ENCODE measurements around the gene LIN37.
"Not testable (repeated sequence)": the region's sequence is repeated elsewhere in the genome, so short reads cannot be mapped to it uniquely, and the experiment has no call there.

The LIN37 gene

DNA sequence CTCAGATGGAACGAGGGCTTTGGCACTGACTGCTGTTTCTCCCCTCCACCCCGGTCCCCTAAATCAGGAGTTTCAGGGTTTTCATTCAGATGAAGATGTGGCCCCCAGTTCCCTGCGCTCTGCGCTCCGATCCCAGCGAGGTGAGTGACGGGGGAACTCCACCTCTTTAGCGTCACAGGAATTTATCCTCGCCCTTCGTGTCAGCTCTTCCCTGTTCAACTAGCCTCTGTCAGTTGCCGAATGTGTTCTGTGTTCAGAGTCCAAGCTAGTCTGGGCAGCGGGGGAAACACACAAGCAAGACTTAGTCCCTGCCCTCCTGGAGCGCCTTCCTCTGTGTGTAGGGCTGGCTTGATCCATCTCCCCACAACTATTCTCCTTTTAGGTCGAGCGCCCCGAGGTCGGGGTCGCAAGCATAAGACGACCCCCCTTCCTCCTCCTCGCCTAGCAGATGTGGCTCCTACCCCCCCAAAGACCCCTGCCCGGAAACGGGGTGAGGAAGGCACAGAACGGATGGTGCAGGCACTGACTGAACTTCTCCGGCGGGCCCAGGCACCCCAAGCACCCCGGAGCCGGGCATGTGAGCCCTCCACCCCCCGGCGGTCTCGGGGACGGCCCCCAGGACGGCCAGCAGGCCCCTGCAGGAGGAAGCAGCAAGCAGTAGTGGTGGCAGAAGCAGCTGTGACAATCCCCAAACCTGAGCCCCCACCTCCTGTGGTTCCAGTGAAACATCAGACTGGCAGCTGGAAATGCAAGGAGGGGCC is 28.8 kb upstream of the LIN37 start:
- no peak for DNase-seq

DNA sequence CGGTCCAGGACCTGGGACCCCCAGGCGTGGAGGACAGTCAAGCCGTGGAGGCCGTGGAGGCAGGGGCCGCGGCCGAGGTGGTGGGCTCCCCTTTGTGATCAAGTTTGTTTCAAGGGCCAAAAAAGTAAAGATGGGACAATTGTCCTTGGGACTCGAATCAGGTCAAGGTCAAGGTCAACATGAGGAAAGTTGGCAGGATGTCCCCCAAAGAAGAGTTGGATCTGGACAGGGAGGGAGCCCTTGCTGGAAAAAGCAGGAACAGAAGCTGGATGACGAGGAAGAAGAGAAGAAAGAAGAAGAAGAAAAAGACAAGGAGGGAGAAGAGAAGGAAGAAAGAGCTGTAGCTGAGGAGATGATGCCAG is 28.2 kb upstream of the LIN37 start:
- no peak for DNase-seq

DNA sequence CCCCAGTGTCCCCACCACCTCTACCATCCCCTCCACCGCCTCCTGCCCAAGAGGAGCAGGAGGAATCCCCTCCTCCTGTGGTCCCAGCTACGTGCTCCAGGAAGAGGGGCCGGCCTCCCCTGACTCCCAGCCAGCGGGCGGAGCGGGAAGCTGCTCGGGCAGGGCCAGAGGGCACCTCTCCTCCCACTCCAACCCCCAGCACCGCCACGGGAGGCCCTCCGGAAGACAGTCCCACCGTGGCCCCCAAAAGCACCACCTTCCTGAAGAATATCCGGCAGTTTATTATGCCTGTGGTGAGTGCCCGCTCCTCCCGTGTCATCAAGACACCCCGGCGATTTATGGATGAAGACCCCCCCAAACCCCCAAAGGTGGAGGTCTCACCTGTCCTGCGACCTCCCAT is 27.7 kb upstream of the LIN37 start:
- DNase-seq: no peak

DNA sequence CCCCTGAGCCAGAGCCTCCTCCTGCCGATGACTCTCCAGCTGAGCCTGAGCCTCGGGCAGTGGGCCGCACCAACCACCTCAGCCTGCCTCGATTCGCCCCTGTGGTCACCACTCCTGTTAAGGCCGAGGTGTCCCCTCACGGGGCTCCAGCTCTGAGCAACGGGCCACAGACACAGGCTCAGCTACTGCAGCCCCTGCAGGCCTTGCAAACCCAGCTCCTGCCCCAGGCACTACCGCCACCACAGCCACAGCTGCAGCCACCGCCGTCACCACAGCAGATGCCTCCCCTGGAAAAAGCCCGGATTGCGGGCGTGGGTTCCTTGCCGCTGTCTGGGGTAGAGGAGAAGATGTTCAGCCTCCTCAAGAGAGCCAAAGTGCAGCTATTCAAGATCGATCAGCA is 27.0 kb upstream of the LIN37 start:
- no peak for DNase-seq

DNA sequence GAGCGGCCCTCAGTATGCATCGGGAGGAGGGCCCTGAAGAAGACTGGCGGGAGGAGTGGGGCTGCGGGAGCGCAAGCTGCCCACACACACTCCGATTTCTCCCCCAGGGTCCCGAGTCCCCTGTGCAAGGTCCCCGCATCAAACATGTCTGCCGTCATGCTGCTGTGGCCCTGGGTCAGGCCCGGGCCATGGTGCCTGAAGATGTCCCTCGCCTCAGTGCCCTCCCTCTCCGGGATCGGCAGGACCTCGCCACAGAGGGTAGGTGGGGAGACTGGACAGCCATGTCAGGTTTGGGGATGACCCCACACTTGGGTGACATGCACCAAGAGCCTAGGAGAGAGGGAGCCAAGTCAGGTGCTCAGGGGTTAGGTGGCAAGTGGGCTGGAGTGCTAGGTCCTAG is 25.9 kb upstream of the LIN37 start:
- no peak for DNase-seq

DNA sequence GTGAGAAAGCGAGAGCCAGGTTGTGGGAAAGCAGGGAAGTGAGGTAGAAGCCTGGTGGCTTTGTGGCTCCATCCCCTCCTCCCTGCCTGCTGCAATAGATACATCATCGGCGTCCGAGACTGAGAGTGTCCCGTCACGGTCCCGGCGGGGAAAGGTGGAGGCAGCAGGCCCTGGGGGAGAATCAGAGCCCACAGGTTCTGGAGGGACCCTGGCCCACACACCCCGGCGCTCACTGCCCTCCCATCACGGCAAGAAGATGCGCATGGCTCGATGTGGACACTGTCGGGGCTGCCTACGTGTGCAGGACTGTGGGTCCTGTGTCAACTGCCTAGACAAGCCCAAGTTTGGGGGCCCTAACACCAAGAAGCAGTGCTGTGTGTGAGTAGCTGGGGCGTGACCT is 25.5 kb upstream of the LIN37 start:
- DNase-seq: no peak

DNA sequence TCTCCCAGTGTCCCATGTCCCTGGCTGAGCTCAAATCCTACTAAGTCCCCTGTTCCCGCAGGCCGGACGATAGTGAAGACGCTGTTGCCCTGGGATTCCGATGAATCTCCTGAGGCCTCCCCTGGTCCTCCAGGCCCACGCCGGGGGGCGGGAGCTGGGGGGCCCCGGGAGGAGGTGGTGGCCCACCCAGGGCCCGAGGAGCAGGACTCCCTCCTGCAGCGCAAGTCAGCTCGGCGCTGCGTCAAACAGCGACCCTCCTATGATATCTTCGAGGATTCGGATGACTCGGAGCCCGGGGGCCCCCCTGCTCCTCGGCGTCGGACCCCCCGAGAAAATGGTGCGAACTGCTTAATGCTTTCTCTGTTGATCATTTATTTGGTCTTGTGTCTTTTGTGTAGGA is 24.7 kb upstream of the LIN37 start:
- no peak for DNase-seq

DNA sequence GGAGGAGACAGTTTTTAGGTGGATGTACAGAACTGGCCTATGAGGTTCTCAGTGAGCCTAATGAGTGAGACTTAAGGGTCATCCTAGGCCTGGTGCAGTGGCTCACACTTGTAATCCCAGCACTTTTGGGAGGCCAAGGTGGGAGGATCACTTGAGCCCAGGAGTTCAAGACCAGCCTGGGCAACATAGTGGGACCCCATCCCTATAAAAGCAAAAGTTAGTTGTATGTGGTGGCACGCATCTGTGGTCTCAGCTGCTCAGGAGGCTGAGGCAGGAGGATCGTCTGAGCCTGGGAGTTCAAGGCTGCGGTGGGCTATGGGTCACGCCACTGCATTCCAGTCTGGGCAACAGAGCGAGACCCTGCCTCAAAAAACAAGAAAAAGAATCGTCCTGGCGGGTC is 24.2 kb upstream of the LIN37 start:
- not testable (repeated sequence) for DNase-seq

DNA sequence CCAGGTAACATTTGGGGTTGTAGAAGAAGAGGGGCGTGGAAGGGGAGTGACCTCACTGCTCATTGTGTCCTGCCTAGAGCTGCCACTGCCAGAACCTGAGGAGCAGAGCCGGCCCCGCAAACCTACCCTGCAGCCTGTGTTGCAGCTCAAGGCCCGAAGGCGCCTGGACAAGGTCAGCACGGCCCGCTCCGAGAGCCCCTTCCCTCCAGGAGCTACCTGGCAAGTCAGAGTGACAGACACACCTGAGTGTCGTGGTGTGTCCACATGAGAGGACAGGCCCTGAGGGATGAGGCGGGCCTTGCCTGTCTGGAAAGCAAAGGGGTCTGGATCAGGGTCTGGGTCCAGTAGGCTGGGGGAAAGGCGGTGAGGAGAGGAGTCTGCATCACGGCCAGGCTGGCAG is 23.8 kb upstream of the LIN37 start:
- DNase-seq: no peak

DNA sequence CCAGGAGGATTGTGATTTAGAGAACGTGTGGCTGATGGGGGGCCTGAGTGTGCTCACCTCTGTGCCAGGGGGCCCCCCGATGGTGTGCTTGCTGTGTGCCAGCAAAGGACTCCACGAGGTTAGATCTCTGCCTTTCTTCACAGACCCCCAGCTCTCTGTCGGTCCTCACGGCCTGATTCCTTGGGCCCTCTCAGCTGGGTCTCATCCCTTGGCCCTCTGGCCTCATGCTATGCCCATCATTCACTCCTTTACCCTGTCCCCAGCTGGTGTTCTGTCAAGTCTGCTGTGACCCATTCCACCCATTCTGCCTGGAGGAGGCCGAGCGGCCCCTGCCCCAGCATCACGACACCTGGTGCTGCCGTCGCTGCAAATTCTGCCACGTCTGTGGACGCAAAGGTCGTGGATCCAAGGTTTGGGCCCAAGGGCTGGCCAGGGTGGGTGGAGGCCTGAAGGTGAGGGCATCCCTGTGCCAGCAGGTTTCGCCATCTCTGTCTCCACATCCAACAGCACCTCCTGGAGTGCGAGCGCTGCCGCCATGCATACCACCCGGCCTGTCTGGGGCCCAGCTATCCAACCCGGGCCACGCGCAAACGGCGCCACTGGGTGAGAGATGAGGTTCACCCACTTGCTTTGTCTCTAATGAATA is 23.0 kb upstream of the LIN37 start:
- no peak for DNase-seq

DNA sequence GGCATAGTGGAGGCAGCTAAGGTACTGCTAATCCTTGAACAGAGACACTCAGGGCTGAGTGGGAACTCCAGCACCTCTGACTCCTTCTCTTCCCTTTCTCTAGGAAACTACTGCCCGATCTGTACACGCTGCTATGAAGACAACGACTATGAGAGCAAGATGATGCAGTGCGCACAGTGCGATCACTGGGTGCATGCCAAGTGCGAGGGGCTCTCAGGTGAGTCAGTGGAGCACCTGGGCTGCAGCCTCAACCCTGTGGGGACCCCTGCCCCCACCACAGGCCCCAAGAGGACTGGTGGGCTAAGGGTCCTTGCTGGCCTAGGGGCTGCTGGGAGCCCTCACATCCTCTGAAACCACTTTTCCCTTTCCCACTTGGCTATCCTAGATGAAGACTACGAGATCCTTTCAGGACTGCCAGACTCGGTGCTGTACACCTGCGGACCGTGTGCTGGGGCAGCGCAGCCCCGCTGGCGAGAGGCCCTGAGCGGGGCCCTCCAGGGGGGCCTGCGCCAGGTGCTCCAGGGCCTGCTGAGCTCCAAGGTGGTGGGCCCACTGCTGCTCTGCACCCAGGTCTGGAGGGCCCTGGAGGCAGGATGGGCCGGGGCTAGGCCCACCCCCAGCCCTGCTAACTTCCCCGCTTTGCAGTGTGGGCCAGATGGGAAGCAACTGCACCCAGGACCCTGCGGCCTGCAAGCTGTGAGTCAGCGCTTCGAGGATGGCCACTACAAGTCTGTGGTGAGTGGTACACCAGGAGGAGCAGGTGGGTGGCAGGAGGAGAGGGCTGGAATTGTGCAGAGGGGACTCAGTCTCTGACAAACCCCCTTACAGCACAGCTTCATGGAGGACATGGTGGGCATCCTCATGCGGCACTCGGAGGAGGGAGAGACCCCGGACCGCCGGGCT is 21.1 kb upstream of the LIN37 start:
- DNase-seq: no peak

DNA sequence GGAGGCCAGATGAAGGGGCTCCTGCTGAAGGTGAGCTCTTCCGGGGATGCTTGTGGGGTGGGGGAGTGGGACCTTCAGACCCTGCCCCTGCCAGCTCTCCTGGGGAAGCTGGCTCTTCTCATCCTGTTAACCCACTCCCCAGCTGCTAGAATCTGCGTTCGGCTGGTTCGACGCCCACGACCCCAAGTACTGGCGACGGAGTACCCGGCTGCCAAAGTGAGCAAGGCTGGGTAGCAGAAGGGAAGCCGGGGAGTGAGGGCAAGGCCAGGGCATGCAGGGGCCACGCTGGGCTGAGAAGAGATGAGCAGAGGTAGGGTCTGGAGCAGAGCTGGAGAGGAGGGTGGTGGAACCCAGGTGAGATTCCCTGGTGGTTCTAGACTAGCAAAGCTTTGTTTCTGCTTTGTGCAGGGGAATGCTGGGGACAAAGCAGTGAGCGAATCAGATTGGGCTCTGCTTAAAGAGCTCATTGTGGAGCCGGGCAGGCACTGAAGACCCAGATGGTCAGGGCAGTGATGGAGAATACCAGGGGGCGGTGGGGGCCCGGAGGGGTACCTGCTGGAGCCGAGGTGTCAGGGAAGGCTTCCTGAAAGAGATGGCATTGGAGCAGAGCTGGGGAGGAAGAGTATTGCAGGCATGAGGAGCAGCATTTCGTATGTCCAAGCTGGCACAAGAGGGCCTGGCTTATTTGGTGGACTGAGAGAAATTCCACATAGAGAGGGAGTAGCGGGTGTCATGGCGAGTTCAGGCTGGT is 20.2 kb upstream of the LIN37 start:
- no peak for DNase-seq

DNA sequence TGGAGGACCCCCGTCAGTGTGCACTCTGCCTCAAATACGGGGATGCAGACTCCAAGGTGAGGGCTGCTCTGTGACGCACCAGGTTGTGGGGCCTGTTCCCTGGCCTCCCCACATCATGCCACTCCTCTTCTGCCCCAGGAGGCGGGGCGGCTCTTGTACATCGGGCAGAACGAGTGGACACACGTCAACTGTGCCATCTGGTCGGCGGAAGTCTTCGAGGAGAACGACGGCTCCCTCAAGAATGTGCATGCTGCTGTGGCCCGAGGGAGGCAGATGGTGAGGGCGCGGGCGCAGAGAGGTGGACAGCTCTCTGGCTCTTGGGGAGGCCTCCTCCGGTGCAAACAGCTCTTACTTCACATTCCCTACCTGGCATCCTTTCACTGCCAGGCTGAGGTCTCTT is 19.4 kb upstream of the LIN37 start:
- no peak for DNase-seq

DNA sequence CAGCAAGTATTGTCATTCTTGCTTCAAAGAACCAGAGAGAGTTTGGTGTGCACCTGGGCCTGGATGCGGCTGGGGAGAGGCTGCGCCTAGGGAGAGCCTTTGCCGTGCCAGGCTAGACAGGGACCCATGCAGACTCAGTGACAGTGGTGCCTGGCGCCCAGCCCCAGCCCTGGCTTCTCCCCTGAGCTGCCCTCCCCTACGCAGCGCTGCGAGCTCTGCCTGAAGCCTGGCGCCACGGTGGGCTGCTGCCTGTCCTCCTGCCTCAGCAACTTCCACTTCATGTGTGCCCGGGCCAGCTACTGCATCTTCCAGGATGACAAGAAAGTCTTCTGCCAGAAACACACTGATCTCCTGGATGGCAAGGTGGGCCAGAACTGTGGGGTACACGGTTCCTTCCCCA is 18.6 kb upstream of the LIN37 start:
- DNase-seq: no peak

DNA sequence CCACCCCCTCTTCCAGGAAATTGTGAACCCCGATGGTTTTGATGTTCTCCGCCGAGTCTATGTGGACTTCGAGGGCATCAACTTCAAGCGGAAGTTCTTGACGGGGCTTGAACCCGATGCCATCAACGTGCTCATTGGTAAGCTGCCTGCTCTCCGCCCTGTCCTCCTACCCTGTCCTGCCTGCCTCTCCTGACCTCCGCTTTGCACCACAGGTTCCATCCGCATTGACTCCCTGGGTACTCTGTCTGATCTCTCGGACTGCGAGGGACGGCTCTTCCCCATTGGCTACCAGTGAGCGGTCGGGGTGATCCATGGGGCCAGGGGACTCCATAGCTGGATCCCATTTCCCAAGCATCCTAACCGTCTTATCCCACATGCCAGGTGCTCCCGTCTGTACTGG is 18.1 kb upstream of the LIN37 start:
- DNase-seq: no peak

DNA sequence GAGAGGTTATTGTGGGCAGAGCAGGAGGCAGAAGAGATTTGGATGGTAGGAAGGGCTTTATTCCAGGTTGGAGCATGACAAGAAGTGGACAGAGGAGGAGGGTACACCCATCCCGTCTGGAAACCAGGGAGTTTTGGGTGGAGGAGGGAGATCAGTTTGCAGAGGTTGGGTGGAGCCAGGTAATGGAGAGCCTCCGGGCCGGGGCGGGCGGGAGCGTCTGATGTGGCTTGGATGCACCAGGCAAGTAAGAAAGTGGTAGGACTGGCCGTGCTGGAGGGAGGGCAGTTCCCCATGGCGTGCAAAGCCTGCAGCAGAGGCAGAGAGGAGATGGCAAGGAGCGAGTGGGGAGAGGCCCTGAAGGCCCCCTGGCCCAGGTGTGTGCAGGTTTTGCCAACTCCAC is 17.0 kb upstream of the LIN37 start:
- no peak for DNase-seq

DNA sequence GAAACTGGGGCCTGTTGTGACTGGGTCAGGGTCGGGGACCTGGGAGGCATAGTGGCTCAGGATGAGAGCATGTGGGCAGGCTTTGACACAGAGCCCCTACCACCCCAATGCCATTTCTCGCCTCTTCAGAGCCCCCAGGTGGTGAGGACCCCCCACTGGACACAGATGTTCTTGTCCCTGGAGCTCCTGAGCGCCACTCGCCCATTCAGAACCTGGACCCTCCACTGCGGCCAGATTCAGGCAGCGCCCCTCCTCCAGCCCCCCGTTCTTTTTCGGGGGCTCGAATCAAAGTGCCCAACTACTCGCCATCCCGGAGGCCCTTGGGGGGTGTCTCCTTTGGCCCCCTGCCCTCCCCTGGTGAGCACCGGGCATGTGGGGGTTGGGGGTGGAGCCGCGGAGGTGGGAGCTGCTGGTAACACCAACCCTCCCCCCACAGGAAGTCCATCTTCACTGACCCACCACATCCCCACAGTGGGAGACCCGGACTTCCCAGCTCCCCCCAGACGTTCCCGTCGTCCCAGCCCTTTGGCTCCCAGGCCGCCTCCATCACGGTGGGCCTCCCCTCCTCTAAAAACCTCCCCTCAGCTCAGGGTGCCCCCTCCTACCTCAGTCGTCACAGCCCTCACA is 16.5 kb upstream of the LIN37 start:
- DNase-seq: no peak

DNA sequence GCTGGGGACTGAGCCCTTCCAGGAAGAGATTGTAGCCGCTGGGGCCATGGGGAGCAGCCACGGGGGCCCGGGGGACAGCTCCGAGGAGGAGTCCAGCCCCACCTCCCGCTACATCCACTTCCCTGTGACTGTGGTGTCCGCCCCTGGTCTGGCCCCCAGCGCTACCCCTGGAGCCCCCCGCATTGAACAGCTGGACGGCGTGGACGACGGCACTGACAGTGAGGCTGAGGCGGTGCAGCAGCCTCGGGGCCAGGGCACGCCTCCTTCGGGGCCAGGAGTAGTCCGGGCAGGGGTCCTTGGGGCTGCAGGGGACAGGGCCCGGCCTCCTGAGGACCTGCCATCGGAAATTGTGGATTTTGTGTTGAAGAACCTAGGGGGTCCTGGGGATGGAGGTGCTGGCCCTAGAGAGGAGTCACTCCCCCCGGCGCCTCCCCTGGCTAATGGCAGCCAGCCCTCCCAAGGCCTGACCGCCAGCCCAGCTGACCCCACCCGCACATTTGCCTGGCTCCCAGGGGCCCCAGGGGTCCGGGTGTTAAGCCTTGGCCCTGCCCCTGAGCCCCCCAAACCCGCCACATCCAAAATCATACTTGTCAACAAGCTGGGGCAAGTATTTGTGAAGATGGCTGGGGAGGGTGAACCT is 15.7 kb upstream of the LIN37 start:
- no peak for DNase-seq

DNA sequence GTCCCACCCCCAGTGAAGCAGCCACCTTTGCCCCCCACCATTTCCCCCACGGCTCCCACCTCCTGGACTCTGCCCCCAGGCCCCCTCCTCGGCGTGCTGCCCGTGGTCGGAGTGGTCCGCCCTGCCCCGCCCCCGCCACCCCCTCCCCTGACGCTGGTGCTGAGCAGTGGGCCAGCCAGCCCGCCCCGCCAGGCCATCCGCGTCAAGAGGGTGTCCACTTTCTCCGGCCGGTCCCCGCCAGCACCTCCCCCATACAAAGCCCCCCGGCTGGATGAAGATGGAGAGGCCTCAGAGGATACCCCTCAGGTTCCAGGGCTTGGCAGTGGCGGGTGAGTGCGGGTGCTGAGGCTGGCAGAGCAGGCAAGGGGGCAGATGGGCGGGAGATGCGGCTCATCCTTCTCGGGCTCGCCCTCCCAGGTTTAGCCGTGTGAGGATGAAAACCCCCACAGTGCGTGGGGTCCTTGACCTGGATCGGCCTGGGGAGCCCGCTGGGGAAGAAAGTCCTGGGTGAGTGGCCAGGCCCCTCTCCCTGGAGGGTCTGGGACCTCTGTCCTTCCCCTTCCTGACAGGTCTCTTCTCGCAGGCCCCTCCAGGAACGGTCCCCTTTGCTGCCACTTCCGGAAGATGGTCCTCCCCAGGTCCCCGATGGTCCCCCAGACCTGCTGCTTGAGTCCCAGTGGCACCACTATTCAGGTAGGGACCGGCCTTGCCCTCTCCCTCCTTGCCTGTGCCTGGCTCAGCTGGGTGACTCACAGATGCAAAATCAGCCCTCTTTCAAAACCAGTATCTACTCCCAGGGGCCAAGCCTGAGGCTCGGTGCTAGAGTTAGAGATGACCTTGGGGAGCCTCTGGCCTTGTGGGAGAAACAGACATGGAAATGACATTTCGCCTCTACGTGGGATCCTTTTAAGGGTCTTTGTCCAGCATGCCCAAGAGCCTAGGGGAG is 14.9 kb upstream of the LIN37 start:
- no peak for DNase-seq

DNA sequence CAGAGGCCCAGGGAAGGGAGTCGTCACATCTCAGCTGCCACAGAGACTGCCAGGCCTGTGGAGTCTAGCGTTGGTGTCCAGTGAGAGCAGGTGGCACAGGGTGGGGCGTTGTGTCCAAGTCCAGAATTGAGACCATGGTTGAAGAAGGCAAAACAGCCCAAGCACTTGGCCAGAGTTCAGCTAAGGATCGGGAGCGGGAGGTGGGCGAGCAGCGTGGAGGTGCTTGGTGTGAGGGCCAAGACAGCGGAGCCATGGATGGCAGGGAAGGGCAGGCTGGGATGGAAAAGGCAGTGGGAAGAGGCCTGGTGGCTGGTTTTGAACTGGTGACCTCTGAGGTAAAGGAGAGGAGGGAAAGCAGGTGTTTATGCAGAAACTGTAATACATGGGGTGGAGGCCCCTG is 14.1 kb upstream of the LIN37 start:
- DNase-seq: no peak

DNA sequence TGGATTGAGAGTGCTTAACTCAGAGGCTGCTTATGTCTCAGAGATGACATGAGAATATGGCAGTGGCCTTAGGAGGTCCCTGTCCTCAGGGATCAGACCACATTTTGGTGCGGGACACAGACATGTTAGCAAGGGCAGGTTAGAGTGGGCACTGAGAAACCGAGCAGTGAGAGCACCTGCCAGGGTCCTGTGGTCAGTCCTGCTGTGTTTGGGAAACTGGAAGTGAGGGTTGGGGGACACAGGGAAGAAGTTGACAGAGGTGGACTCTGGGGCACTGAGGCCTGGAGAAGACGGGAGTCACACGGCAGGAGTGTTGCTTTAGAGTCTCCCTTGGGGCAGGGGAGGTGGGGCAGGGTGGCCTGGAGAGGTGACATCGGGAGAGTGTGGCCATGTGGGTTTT is 13.5 kb upstream of the LIN37 start:
- no peak for DNase-seq
